ENCODE results near the gene HOXD12.

HOXD12 gene

DNA sequence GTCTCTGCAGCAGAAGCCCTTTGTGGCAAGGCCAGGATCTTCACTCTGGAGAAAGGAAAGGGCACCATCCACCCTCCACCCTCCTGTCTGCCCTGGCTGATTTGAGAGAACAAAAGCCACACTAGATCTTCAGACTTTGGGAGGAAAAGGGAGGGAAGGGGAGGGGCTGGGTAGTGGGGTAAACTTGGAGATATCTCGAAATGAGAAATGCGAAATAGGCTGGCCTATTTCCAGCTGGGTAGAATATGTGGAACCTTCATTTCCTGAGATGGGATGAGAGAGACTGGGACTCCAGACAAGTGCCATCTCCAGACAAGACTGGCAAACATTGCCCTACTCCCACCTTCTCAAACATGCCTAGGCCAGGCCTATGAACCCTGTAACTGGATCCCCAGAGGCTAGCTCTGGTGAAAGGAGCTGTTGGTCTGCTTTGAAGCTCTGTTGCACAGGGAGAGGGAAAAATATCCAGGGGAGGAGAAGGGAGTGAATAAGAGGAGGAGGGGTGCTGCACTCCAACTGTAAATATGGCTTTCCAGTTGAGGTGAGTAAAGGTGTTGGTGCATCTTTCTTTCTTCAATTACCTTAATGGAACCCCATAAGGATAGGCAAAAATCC, 1.7 kb downstream of the HOXD12 start:
- Histone ChIP-seq H3K79me2 (ENCODE audit: control insufficient read depth, low read length) (no peaks in the 10 kb centered on the region), H3F3A (ENCODE audit: control insufficient read depth, insufficient read depth) (no peaks in the 10 kb centered on the region), H3K4me3 (ENCODE audit: low read length) (no peak overlapping the region), H3K9me2 (replicated peaks; ENCODE audit: control insufficient read depth, low read length) (no peaks in the 10 kb centered on the region), H3K4me1 (ENCODE audit: control insufficient read depth, low read length) (peaks cover 11% of the 10 kb centered on the region), H3K9me3 (ENCODE audit: control insufficient read depth, insufficient read depth, low read length) (no peaks in the 10 kb centered on the region), H3K27ac (ENCODE audit: low read depth, low read length) (no peak overlapping the region), H3K27me3 (ENCODE audit: control insufficient read depth, low read length) (peaks cover 10% of the 10 kb centered on the region), H4K20me1 (ENCODE audit: control insufficient read depth, insufficient read depth, low read depth, low read length) (no peaks in the 10 kb centered on the region), H3K36me3 (ENCODE audit: control insufficient read depth, low read length) (no peaks in the 10 kb centered on the region), H3K4me2 (ENCODE audit: low read length) (no peak overlapping the region)
- TF ChIP-seq CTCF (IDR thresholded peaks at IDR 0.05; ENCODE audit: low read depth, low read length, poor library complexity, severe bottlenecking) (no peak), EZH2phosphoT487 (IDR thresholded peaks at IDR 0.05; ENCODE audit: borderline replicate concordance, low read length) (no peak)

- no peaks in the 10 kb centered on the region for H3K36me3 ChIP-seq (ENCODE audit: control insufficient read depth, low read length)
- H3K4me1 ChIP-seq (ENCODE audit: control insufficient read depth, low read length) = peaks cover 6% of the 10 kb centered on the region
- no peaks in the 10 kb centered on the region for H3F3A ChIP-seq (ENCODE audit: control insufficient read depth, insufficient read depth)
- no peak overlapping the region for H3K4me3 ChIP-seq (ENCODE audit: low read length)
- TF ChIP-seq EZH2phosphoT487 (IDR thresholded peaks at IDR 0.05; ENCODE audit: borderline replicate concordance, low read length) (no peak), CTCF (IDR thresholded peaks at IDR 0.05; ENCODE audit: low read depth, low read length, poor library complexity, severe bottlenecking) (no peak)
- no peaks in the 10 kb centered on the region for H3K9me2 ChIP-seq (replicated peaks; ENCODE audit: control insufficient read depth, low read length)
- no peaks in the 10 kb centered on the region for H4K20me1 ChIP-seq (ENCODE audit: control insufficient read depth, insufficient read depth, low read depth, low read length)
- H3K79me2 ChIP-seq (ENCODE audit: control insufficient read depth, low read length) = no peaks in the 10 kb centered on the region
- H3K4me2 ChIP-seq (ENCODE audit: low read length) = no peak overlapping the region
- H3K9me3 ChIP-seq (ENCODE audit: control insufficient read depth, insufficient read depth, low read length) = no peaks in the 10 kb centered on the region
- H3K27ac ChIP-seq (ENCODE audit: low read depth, low read length) = no peak overlapping the region
- H3K27me3 ChIP-seq (ENCODE audit: control insufficient read depth, low read length) = peaks cover 4% of the 10 kb centered on the region; the same call in 1 of the 2 replicates
Measured at GRCh38 chr2:176101842-176102241, 2.2 kb downstream of the HOXD12 start.

- TF ChIP-seq EZH2phosphoT487 (IDR thresholded peaks at IDR 0.05; ENCODE audit: borderline replicate concordance, low read length) = no peak
- TF ChIP-seq CTCF (IDR thresholded peaks at IDR 0.05; ENCODE audit: low read depth, low read length, poor library complexity, severe bottlenecking) = no peak
- Histone ChIP-seq H3K9me2 (replicated peaks; ENCODE audit: control insufficient read depth, low read length) (no peaks in the 10 kb centered on the region), H3F3A (ENCODE audit: control insufficient read depth, insufficient read depth) (no peaks in the 10 kb centered on the region), H3K4me1 (ENCODE audit: control insufficient read depth, low read length) (peaks cover under 1% of the 10 kb centered on the region; the same call in 1 of the 2 replicates), H3K4me3 (ENCODE audit: low read length) (no peak overlapping the region), H3K79me2 (ENCODE audit: control insufficient read depth, low read length) (no peaks in the 10 kb centered on the region), H3K27me3 (ENCODE audit: control insufficient read depth, low read length) (no peaks in the 10 kb centered on the region), H3K27ac (ENCODE audit: low read depth, low read length) (no peak overlapping the region), H3K36me3 (ENCODE audit: control insufficient read depth, low read length) (no peaks in the 10 kb centered on the region), H3K4me2 (ENCODE audit: low read length) (no peak overlapping the region), H3K9me3 (ENCODE audit: control insufficient read depth, insufficient read depth, low read length) (no peaks in the 10 kb centered on the region), H4K20me1 (ENCODE audit: control insufficient read depth, insufficient read depth, low read depth, low read length) (no peaks in the 10 kb centered on the region)
Measured at GRCh38 chr2:176102309-176102866, 2.8 kb downstream of the HOXD12 start.

All from DOHH2 (cell line).